A549 (cell line): ENCODE measurements around the gene AMIGO1. TPM values are rescaled to one million over a fixed set of nuclear protein-coding genes. Genes with fewer than 3 reads are reported as not detected.

ENCODE experiments used
- ATAC-seq, 2 experiments: fragments of 200-7000 bp in 1 of 2; fragments of >200 bp in 1 of 2; cut with Nextera tagmentation in 1 of 2; cut with Tn5 transposase in 1 of 2; 3 replicates each; pipeline versions ENCODE4 v1.8.0 to v1.9.1; 2018 to 2020; ENCODE audit warnings: mild to moderate bottlenecking in 1 of 2, moderate library complexity in 1 of 2
- CTCF ChIA-PET: fragments of 300-600 bp; sonication (Branson Sonifier 250); formaldehyde crosslinking; extraction: SDS; loops from one replicate; lab custom pipeline; 2021; ENCODE audit warnings: antibody characterized with exemption, inconsistent platforms; lab: Yijun Ruan, JAX
- POLR2A ChIA-PET: fragments of 350-600 bp; formaldehyde crosslinking; extraction: SDS; loops from one replicate; lab custom pipeline; 2021; ENCODE audit warnings: antibody characterized with exemption, inconsistent platforms; lab: Yijun Ruan, JAX
- DNase-seq, 2 experiments: peaks; one replicate each; pipeline versions ENCODE4 v3.0.0 to v3.0.0-alpha.2; 2011 to 2016; ENCODE audit warnings: low read depth in 1 of 2, low spot score in 1 of 2
- FAIRE-seq: peaks from 2 replicates; lab custom pipeline; 2011; peaks lifted over from hg19 to GRCh38; lab: Jason Lieb, UNC
- H3K27ac ChIP-seq, 2 experiments: fragments of >200 bp; sonication (Bioruptor Twin); formaldehyde crosslinking; 3 replicates each; pipeline ENCODE4 v1.5.1; 2016 to 2017
- H3K4me1 ChIP-seq: fragments of >200 bp; sonication (Bioruptor Twin); formaldehyde crosslinking; 3 replicates; pipeline ENCODE4 v1.6.1; 2016
- H3K4me2 ChIP-seq: fragments of >200 bp; sonication (Bioruptor Twin); formaldehyde crosslinking; 3 replicates; pipeline ENCODE4 v1.6.1; 2016
- H3K4me3 ChIP-seq: fragments of >200 bp; sonication (Bioruptor Twin); formaldehyde crosslinking; 3 replicates; pipeline ENCODE4 v1.5.1; 2016
- H3K9me3 ChIP-seq: fragments of >200 bp; sonication (Bioruptor Twin); formaldehyde crosslinking; 3 replicates; pipeline ENCODE4 v1.6.1; 2016
- BCL3 ChIP-seq: fragments of >200 bp; sonication (Bioruptor Twin); formaldehyde crosslinking; IDR thresholded peaks from 3 replicates; pipeline ENCODE4 v1.6.1; 2016
- BHLHE40 ChIP-seq: IDR thresholded peaks from 2 replicates; pipeline ENCODE4 v1.6.1; 2012; ENCODE audit warnings: low read depth, low read length, inconsistent platforms
- CTCF ChIP-seq: fragments of >200 bp; sonication (Bioruptor Twin); formaldehyde crosslinking; IDR thresholded peaks from 3 replicates; pipeline ENCODE4 v1.5.1; 2016
- EHMT2 ChIP-seq: fragments of 200-600 bp; sonication (generic); IDR thresholded peaks from 2 replicates; pipeline ENCODE4 v1.6.1; 2016; ENCODE audit warnings: antibody characterized with exemption, low read depth, mild to moderate bottlenecking, moderate library complexity
- EP300 ChIP-seq, 2 experiments: fragments of >200 bp; sonication (Bioruptor Twin); formaldehyde crosslinking; IDR thresholded peaks; 2 replicates in 1 of 2; 3 replicates in 1 of 2; pipeline ENCODE4 v1.6.1; 2016 to 2017
- ESRRA ChIP-seq: fragments of 150-350 bp; IDR thresholded peaks from 2 replicates; pipeline ENCODE4 v1.6.1; 2014; ENCODE audit warnings: mild to moderate bottlenecking, low read length, borderline replicate concordance
- FOSL2 ChIP-seq, 2 experiments: fragments of 450-650 bp in 1 of 2; fragments of >200 bp in 1 of 2; sonication (Bioruptor Twin) in 1 of 2; formaldehyde crosslinking; IDR thresholded peaks; 2 replicates each; pipeline versions ENCODE4 v1.5.0 to v1.6.1; 2016 to 2020; ENCODE audit warnings: mild to moderate bottlenecking in 1 of 2, moderate library complexity in 1 of 2
- NPAS2 ChIP-seq: fragments of 250-450 bp; sonication (Bioruptor Pico); IDR thresholded peaks from 2 replicates; pipeline ENCODE4 v1.8.0; 2022; ENCODE audit warnings: mild to moderate bottlenecking, moderate library complexity, borderline replicate concordance
- NR3C1 ChIP-seq: fragments of >200 bp; sonication (Bioruptor Twin); formaldehyde crosslinking; IDR thresholded peaks from 3 replicates; pipeline ENCODE4 v1.6.1; 2017
- RARB ChIP-seq: fragments of 250-450 bp; sonication (Bioruptor Pico); IDR thresholded peaks from 2 replicates; pipeline ENCODE4 v1.8.0; 2021; ENCODE audit warnings: mild to moderate bottlenecking, moderate library complexity
- RNF2 ChIP-seq: fragments of 200-600 bp; sonication (generic); IDR thresholded peaks from 2 replicates; pipeline ENCODE4 v1.6.1; 2016; ENCODE audit warnings: low read depth, mild to moderate bottlenecking, antibody characterized with exemption, moderate library complexity, borderline replicate concordance
- ZNF302 ChIP-seq: fragments of 250-450 bp; sonication (Bioruptor Pico); IDR thresholded peaks from 2 replicates; pipeline ENCODE4 v1.9.0; 2021; ENCODE audit warnings: inconsistent platforms, mild to moderate bottlenecking, moderate library complexity
- WGBS: methylation state at CpG from one replicate; pipeline ENCODE4 v1.1.6; 2017; ENCODE audit errors: missing lambda C conversion rate; 5-methylcytosine and 5-hydroxymethylcytosine counted together
- polyA plus RNA-seq, 4 experiments: library from polyadenylated mRNA; depleted of rRNA in 3 of 4; stranded (reverse); fragments of >200 nt; fragmentation: RNase III in 1 of 4; extraction: RNeasy Plus Mini Kit Qiagen cat#74134 plus additional on column Dnase treatment in 1 of 4; gene quantifications; 2 replicates in 3 of 4; 3 replicates in 1 of 4; pipeline ENCODE4 v1.2.3, GENCODE V29; 2011 to 2017

AMIGO1 gene
- polyA plus RNA-seq, 2 of the 4 experiments (the other 2 are of a cell fraction): 0.43 to 1.2 TPM

GRCh38 chr1:109508001-109508872, 1.3 kb downstream of the AMIGO1 start:
- DNase-seq (no peak), FAIRE-seq (no peak), ATAC-seq (no peak)
- no peaks in the 10 kb centered on the region for H3K9me3 ChIP-seq
- ChIA-PET POLR2A (no interaction called here), CTCF (interaction anchor here (0.7 to 16.9 kb wide), 6 partner anchors 9 to 244 kb away, joined by 3 to 232 read pairs (median 13); partner anchors contain the start of gene CYB561D1)
- H3K27ac ChIP-seq: no peak overlapping the region
- WGBS: 94% methylated on average over 21 of the region's 25 CpGs
- TF ChIP-seq EP300 (IDR thresholded peaks at IDR 0.05) (no peak), RNF2 (no peak)
- peaks cover 4% of the 10 kb centered on the region; the same call in 1 of the 3 replicates for H3K4me1 ChIP-seq
- no peak overlapping the region for H3K4me3 ChIP-seq
- no peak overlapping the region for H3K4me2 ChIP-seq

GRCh38 chr1:109504974-109505373, 4.6 kb downstream of the AMIGO1 start:
- WGBS: 74% methylated on average over 1 of the region's 1 CpG
- Histone ChIP-seq H3K4me2 (no peak overlapping the region), H3K9me3 (no peaks in the 10 kb centered on the region), H3K27ac (no peak overlapping the region), H3K4me1 (peaks cover 1% of the 10 kb centered on the region; the same call in 1 of the 3 replicates), H3K4me3 (no peak overlapping the region)
- POLR2A ChIA-PET: no interaction called here
- FAIRE-seq: no peak
- no peak for DNase-seq
- CTCF ChIA-PET: interaction anchor here (1.0 to 16.9 kb wide), 5 partner anchors 11 to 476 kb away, joined by 3 to 232 read pairs (median 4); partner anchors contain the start of genes CYB561D1 and GNAI3
- ATAC-seq: no peak
- no peak for TF ChIP-seq NPAS2 (CRISPR knock-in tag)

- DNase-seq: no peak
- 69% methylated on average over 5 of the region's 5 CpGs for WGBS
- H3K4me1 ChIP-seq: no peaks in the 10 kb centered on the region
- H3K27ac ChIP-seq: no peak overlapping the region
- TF ChIP-seq RNF2 (no peak), CTCF (no peak), FOSL2 (IDR thresholded peaks at IDR 0.05) (no peak), FOSL2 (CRISPR knock-in tag; IDR thresholded peaks at IDR 0.05) (no peak), RARB (no peak), BHLHE40 (no peak), EHMT2 (no peak), NR3C1 (no peak), ZNF302 (CRISPR knock-in tag) (no peak), ESRRA (no peak)
- ChIA-PET CTCF (interaction anchor here (1.5 to 23.6 kb wide), 4 partner anchors 10 to 43 kb away, joined by 3 to 749 read pairs (median 166); partner anchors contain the start of genes CYB561D1 and GPR61), POLR2A (no interaction called here)
- H3K9me3 ChIP-seq: no peaks in the 10 kb centered on the region
- FAIRE-seq: no peak
- no peak overlapping the region for H3K4me3 ChIP-seq
- ATAC-seq: no peak
- no peak overlapping the region for H3K4me2 ChIP-seq
Measured at GRCh38 chr1:109503935-109504334, 5.6 kb downstream of the AMIGO1 start.

GRCh38 chr1:109502364-109502851, 7.1 kb downstream of the AMIGO1 start:
- ATAC-seq (no peak), FAIRE-seq (no peak), DNase-seq (no peak)
- WGBS: 93% methylated on average over 3 of the region's 3 CpGs
- ChIA-PET POLR2A (no interaction called here), CTCF (interaction anchor here (0.7 to 23.6 kb wide), 6 partner anchors 8 to 29 kb away, joined by 3 to 749 read pairs (median 4); partner anchors contain the start of genes CYB561D1 and GPR61)
- Histone ChIP-seq H3K27ac (no peak overlapping the region), H3K4me1 (no peaks in the 10 kb centered on the region), H3K4me2 (no peak overlapping the region), H3K9me3 (no peaks in the 10 kb centered on the region), H3K4me3 (no peak overlapping the region)
- TF ChIP-seq BCL3: no peak
